Caco-2 (cell line): ENCODE results near the gene NOP16. TPM values are rescaled to one million over a fixed set of nuclear protein-coding genes. Genes with fewer than 3 reads are reported as not detected.
A peak's percentile ranks its signal among the peaks of the same experiment; 100 is the strongest.

Experiments used
- BruUV-seq: library from RNA; stranded (reverse); fragments of 400-500 nt; replicated peaks from 2 replicates; lab custom pipeline; 2021; lab: Mats Ljungman, UMichigan
- CTCF ChIA-PET: fragments of 300-600 bp; sonication (Branson Sonifier 250); formaldehyde crosslinking; loops from one replicate; lab custom pipeline; 2022; ENCODE audit warnings: antibody characterized with exemption; lab: Charles Lee
- POLR2A ChIA-PET: fragments of 300-600 bp; sonication (Branson Sonifier 250); formaldehyde crosslinking; loops from one replicate; lab custom pipeline; 2022; ENCODE audit warnings: antibody characterized with exemption; lab: Charles Lee
- DNase-seq, 2 experiments: peaks; one replicate each; pipeline versions ENCODE4 v3.0.0 to v3.0.0-alpha.2; 2020 to 2022
- H3K27me3 ChIP-seq: replicated peaks from 2 replicates; pipeline ENCODE4 v1.6.0; 2011; ENCODE audit warnings: low read length; ENCODE audit not compliant: control insufficient read depth, insufficient read depth
- H3K36me3 ChIP-seq: 2 replicates; pipeline ENCODE4 v1.5.1; 2011; ENCODE audit warnings: low read length; ENCODE audit not compliant: control insufficient read depth, insufficient read depth
- H3K4me1 ChIP-seq: fragments of 250-450 bp; sonication (Bioruptor Pico); 2 replicates; pipeline ENCODE4 v1.5.1; 2020; ENCODE audit warnings: mild to moderate bottlenecking
- H3K4me3 ChIP-seq: 2 replicates; pipeline ENCODE4 v1.5.1; 2011; ENCODE audit warnings: low read depth, mild to moderate bottlenecking, control low read depth, low read length
- H3K9me3 ChIP-seq: fragments of 250-450 bp; sonication (Bioruptor Pico); 2 replicates; pipeline ENCODE4 v1.5.1; 2020; ENCODE audit warnings: mild to moderate bottlenecking, moderate library complexity
- H3K27ac Mint-ChIP-seq: one replicate; pipeline ENCODE4 v1.8.0; 2022; ENCODE audit warnings: mixed read lengths; ENCODE audit not compliant: unreplicated experiment
- H3K27me3 Mint-ChIP-seq: one replicate; pipeline ENCODE4 v1.8.0; 2022; ENCODE audit warnings: mixed read lengths; ENCODE audit not compliant: insufficient read depth, unreplicated experiment
- H3K36me3 Mint-ChIP-seq: one replicate; pipeline ENCODE4 v1.8.0; 2022; ENCODE audit warnings: mild to moderate bottlenecking, mixed read lengths; ENCODE audit not compliant: insufficient read depth, unreplicated experiment
- H3K4me1 Mint-ChIP-seq: one replicate; pipeline ENCODE4 v1.8.0; 2022; ENCODE audit warnings: low read depth, mixed read lengths; ENCODE audit not compliant: unreplicated experiment
- H3K4me3 Mint-ChIP-seq: one replicate; pipeline ENCODE4 v1.8.0; 2022; ENCODE audit warnings: mild to moderate bottlenecking, moderate library complexity, mixed read lengths; ENCODE audit not compliant: unreplicated experiment
- H3K9me3 Mint-ChIP-seq: one replicate; pipeline ENCODE4 v1.8.0; 2022; ENCODE audit warnings: mixed read lengths; ENCODE audit not compliant: unreplicated experiment
- intact Hi-C: fragments of 100-400 bp; cut with micrococcal nuclease; formaldehyde crosslinking; loops from one replicate; pipeline ENCODE4 v1.10.0; 2022; ENCODE audit not compliant: unreplicated experiment
- total RNA-seq: library from RNA; stranded (reverse); gene quantifications from 2 replicates; pipeline ENCODE4 v1.2.3, GENCODE V29; 2022
- TF ChIP-seq, protein P1 (sequence below), 2 experiments: fragments of 200-600 bp in 1 of 2; IDR thresholded peaks; 1 replicate in 1 of 2; 2 replicates in 1 of 2; pipeline versions ENCODE4 v1.5.1 to v1.8.0; 2011 to 2022; ENCODE audit warnings: antibody characterized with exemption in 1 of 2, control low read depth in 1 of 2, inconsistent platforms in 1 of 2, low read depth in 1 of 2, low read length in 1 of 2, mild to moderate bottlenecking in 1 of 2, moderate library complexity in 1 of 2; ENCODE audit not compliant: insufficient read depth in 1 of 2, severe bottlenecking in 1 of 2, unreplicated experiment in 1 of 2

The NOP16 gene
- total RNA-seq, 1 experiment from 2014 or later = 48.0 TPM

DNA sequence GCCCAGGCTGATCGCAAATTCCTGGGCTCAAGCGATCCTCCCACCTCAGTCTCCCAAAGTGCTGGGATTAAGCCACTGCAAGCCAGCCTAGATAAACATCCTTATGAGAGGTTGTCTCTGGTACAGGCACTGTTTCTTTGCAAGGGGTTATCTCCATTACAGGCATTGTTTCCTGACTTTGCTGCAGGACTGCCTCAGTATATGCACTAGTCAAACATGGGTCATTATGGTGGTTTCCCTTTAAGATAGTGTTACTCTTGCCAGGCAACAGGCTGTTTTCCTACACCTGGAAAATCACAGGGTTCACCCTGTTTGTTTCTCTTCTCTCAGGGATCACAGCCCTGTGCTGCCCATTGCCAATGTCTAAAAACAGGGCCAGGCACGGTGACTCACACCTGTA, 35.8 kb upstream of the NOP16 start:
- Histone ChIP-seq H3K4me3 (no peak overlapping the region), H3K9me3 (no peaks in the 10 kb centered on the region), H3K4me1 (peaks cover 21% of the 10 kb centered on the region), H3K27me3 (no peaks in the 10 kb centered on the region), H3K36me3 (no peaks in the 10 kb centered on the region)
- H3K9me3 Mint-ChIP-seq = peaks cover 18% of the 10 kb centered on the region
- no TSS peak for BruUV-seq
- H3K4me3 Mint-ChIP-seq = no peak overlapping the region
- peaks cover 6% of the 10 kb centered on the region for H3K36me3 Mint-ChIP-seq
- ChIA-PET POLR2A (interaction anchor here (0.6 kb wide), 1 partner anchor 23 kb away, joined by 6 read pairs; no protein-coding TSS in a partner anchor), CTCF (interaction anchor here (2.3 kb wide), 1 partner anchor 23 kb away, joined by 12 read pairs; no protein-coding TSS in a partner anchor)
- DNase-seq = no peak
- intact Hi-C loops = no loop called here
- H3K27me3 Mint-ChIP-seq = no peaks in the 10 kb centered on the region
- TF ChIP-seq, protein P1, sequence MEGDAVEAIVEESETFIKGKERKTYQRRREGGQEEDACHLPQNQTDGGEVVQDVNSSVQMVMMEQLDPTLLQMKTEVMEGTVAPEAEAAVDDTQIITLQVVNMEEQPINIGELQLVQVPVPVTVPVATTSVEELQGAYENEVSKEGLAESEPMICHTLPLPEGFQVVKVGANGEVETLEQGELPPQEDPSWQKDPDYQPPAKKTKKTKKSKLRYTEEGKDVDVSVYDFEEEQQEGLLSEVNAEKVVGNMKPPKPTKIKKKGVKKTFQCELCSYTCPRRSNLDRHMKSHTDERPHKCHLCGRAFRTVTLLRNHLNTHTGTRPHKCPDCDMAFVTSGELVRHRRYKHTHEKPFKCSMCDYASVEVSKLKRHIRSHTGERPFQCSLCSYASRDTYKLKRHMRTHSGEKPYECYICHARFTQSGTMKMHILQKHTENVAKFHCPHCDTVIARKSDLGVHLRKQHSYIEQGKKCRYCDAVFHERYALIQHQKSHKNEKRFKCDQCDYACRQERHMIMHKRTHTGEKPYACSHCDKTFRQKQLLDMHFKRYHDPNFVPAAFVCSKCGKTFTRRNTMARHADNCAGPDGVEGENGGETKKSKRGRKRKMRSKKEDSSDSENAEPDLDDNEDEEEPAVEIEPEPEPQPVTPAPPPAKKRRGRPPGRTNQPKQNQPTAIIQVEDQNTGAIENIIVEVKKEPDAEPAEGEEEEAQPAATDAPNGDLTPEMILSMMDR (IDR thresholded peaks at IDR 0.05; ENCODE audit: insufficient read depth in 1 of 2, low read depth in 1 of 2, low read length in 1 of 2, severe bottlenecking in 1 of 2, unreplicated experiment in 1 of 2) = no peak
- H3K27ac Mint-ChIP-seq = peak overlapping the region; percentile 45
- peaks cover 7% of the 10 kb centered on the region for H3K4me1 Mint-ChIP-seq

DNA sequence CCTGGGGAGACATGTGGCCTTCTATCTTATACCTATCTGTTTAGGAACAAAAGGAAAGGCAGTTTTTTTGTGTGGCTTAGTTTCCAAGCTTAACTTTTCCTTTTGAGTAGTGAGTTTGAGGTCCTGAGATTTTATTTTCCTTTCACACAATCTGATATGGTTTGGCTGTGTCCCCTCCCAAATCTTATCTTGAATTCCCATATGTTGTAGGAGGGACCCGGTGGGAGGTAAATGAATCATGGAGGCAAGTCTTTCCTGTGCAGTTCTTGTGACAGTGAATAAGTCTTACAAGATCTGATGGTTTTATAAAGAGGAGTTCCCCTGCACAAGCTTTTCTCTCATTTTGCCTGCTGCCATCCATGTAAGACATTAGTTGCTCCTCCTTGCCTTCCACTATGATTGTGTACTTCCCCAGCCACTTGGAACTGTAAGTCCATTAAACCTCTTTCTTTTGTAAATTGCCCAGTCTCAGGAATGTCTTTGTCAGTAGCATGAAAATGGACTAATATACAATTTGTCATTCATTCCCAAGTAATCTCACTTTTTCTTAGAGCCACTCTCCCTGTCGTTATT, 32.7 kb upstream of the NOP16 start:
- Mint-ChIP-seq H3K27me3 (no peaks in the 10 kb centered on the region), H3K4me3 (no peak overlapping the region), H3K4me1 (peaks cover 21% of the 10 kb centered on the region), H3K27ac (no peak overlapping the region), H3K36me3 (peaks cover 15% of the 10 kb centered on the region), H3K9me3 (peaks cover 18% of the 10 kb centered on the region)
- intact Hi-C loops = no loop called here
- Histone ChIP-seq H3K9me3 (no peaks in the 10 kb centered on the region), H3K36me3 (no peaks in the 10 kb centered on the region), H3K4me3 (no peak overlapping the region), H3K4me1 (peaks cover 39% of the 10 kb centered on the region), H3K27me3 (no peaks in the 10 kb centered on the region)
- no peak for DNase-seq
- CTCF ChIA-PET = interaction anchor here (0.6 to 0.8 kb wide), 2 partner anchors 27 to 123 kb away, joined by 3 to 4 read pairs; no protein-coding TSS in a partner anchor
- no TSS peak for BruUV-seq
- TF ChIP-seq, protein P1 (IDR thresholded peaks at IDR 0.05; ENCODE audit: insufficient read depth in 1 of 2, low read depth in 1 of 2, low read length in 1 of 2, severe bottlenecking in 1 of 2, unreplicated experiment in 1 of 2) = no peak
- POLR2A ChIA-PET = interaction anchor here (0.7 kb wide), 1 partner anchor 27 kb away, joined by 5 read pairs; no protein-coding TSS in a partner anchor

DNA sequence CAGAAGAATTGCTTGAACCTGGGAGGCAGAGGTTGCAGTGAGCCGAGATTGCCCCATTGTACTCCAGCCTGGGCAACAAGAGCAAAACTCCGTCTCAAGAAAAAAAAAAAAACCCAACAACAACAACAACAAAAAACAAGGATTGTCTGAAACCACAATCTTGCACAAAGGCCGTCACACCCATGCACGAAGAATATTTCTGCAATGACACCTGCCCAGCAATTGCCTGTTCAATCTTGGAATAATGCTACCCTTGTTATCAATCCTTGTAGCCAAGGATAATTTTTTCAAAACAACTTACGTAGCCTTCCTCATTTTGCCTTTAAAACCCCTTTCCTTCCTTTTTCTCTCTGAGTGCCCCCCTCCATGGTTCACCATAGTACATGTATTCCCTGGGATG, 31.7 kb upstream of the NOP16 start:
- Mint-ChIP-seq H3K4me1 (peaks cover 14% of the 10 kb centered on the region), H3K4me3 (no peak overlapping the region), H3K36me3 (peaks cover 15% of the 10 kb centered on the region), H3K27ac (no peak overlapping the region), H3K27me3 (no peaks in the 10 kb centered on the region), H3K9me3 (peaks cover 18% of the 10 kb centered on the region)
- no peaks in the 10 kb centered on the region for H3K36me3 ChIP-seq
- ChIA-PET CTCF (no interaction called here), POLR2A (no interaction called here)
- DNase-seq = no peak
- TF ChIP-seq, protein P1 (IDR thresholded peaks at IDR 0.05; ENCODE audit: insufficient read depth in 1 of 2, low read depth in 1 of 2, low read length in 1 of 2, severe bottlenecking in 1 of 2, unreplicated experiment in 1 of 2) = no peak
- no peak overlapping the region for H3K4me3 ChIP-seq
- no peaks in the 10 kb centered on the region for H3K9me3 ChIP-seq
- H3K4me1 ChIP-seq = peaks cover 31% of the 10 kb centered on the region
- BruUV-seq = no TSS peak
- no peaks in the 10 kb centered on the region for H3K27me3 ChIP-seq
- intact Hi-C loops = no loop called here
